ENCODE results near the gene ZNF181.
A peak's percentile ranks its signal among the peaks of the same experiment; 100 is the strongest.

The ZNF181 gene

GRCh38 chr19:34759218-34759917 lies 25.3 kb downstream of the ZNF181 start:
- no peak for DNase-seq

GRCh38 chr19:34766386-34766785 lies 32.3 kb downstream of the ZNF181 start:
- DNase-seq, result no peak

GRCh38 chr19:34767951-34768350 lies 33.9 kb downstream of the ZNF181 start:
- DNase-seq, result no peak

- peak; percentile 83 for DNase-seq
Observed at GRCh38 chr19:34772697-34773554, 38.9 kb downstream of the ZNF181 start, which contains the start of gene ZNF599. TSS of gene ZNF599 (minus strand) at chr19:34773215. CDS start at chr19:34772841, 374 bp downstream.

GRCh38 chr19:34773555-34773864 lies 39.5 kb downstream of the ZNF181 start:
- DNase-seq, result no peak

- DNase-seq, result no peak
Observed at GRCh38 chr19:34774857-34775256, 40.8 kb downstream of the ZNF181 start.

- DNase-seq, result no peak
Observed at GRCh38 chr19:34778342-34778741, 44.3 kb downstream of the ZNF181 start.

- DNase-seq, result no peak
Observed at GRCh38 chr19:34779652-34780051, 45.6 kb downstream of the ZNF181 start.

GRCh38 chr19:34786236-34786635 lies 52.2 kb downstream of the ZNF181 start:
- DNase-seq, result no peak

GRCh38 chr19:34787059-34787824 lies 53.2 kb downstream of the ZNF181 start:
- no peak for DNase-seq

GRCh38 chr19:34788074-34788473 lies 54.0 kb downstream of the ZNF181 start:
- no peak for DNase-seq

GRCh38 chr19:34793565-34793964 lies 59.5 kb downstream of the ZNF181 start:
- DNase-seq, result no peak

GRCh38 chr19:34794066-34794960 lies 60.3 kb downstream of the ZNF181 start:
- DNase-seq, result no peak
